Stimulated activated CD4-positive, alpha-beta T cell treated with anti-CD3 and anti-CD28 coated beads, Interleukin-12 subunit alpha, Interleukin-12 subunit beta, amount 100 ng/mL, for 24 hours (primary cell): Measurements from ENCODE around the gene AK8.

Experiments
- DNase-seq, 2 experiments: peaks; one replicate each; pipeline ENCODE4 v3.0.0-alpha.2; 2020; ENCODE audit warnings: low read depth in 2 of 2

The AK8 gene

DNA sequence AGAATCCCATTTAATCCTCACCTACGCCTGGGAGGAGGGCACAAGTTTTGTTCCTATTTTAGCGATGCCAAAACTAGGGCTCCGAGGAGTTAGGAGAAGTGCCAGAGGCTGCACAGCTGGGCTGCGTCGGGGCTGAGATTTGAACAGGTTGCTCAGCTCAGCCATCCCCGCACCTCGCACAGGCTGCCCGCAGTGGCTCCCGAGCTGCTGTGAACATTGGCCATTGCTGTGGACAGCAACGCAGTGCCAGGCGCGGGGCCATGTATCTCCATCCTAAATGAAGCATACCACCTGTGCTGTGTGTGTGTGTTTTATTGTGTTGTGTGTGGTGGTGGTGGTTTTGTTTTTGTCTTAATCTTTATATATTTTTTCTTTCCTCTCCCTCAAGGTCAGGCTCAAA is 52.0 kb downstream of the AK8 start:
- DNase-seq = no peak

DNA sequence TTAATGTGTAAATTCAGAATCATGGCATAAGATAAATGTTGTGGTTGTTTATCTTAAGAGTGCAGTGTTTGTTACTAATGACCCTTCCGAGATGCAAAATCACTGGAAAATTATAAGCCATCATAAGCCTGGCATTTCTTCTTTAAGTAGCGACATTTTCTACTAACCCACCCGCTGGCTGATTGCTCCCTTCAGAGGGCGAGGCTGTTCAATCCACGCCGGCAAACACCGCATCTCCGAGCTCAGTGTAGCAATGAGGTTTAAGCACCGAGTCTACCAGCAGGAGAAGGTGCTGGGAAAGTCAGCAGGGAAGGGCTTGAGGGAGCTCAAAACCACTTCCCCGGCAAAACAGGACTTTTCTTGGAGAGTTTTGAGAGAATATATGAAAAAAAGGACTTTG is 52.7 kb downstream of the AK8 start:
- DNase-seq = no peak

- DNase-seq = no peak
Measured at GRCh38 chr9:132824951-132825350, 53.1 kb downstream of the AK8 start.

DNA sequence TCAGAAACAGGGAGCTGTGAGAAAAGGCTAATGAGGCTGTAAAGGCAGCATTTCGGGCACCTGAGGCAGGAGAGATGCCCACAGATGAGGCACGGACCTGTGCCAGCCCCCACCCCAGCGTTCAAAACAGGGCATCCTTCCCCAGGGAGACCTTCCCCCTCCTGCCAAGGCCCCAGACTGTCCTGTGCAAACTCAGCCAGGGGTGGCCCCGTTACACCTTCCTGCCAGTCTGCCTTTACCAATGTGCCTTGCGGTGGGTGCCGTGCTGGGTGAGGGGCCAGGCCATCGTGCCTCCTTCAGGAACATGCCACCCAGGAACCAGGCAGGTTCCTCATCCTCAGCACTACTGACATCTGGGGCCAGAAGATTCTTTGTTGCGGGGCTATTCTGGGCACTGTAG is 53.9 kb downstream of the AK8 start:
- no peak for DNase-seq

- no peak for DNase-seq
Measured at GRCh38 chr9:132823370-132824145, 54.5 kb downstream of the AK8 start.

DNA sequence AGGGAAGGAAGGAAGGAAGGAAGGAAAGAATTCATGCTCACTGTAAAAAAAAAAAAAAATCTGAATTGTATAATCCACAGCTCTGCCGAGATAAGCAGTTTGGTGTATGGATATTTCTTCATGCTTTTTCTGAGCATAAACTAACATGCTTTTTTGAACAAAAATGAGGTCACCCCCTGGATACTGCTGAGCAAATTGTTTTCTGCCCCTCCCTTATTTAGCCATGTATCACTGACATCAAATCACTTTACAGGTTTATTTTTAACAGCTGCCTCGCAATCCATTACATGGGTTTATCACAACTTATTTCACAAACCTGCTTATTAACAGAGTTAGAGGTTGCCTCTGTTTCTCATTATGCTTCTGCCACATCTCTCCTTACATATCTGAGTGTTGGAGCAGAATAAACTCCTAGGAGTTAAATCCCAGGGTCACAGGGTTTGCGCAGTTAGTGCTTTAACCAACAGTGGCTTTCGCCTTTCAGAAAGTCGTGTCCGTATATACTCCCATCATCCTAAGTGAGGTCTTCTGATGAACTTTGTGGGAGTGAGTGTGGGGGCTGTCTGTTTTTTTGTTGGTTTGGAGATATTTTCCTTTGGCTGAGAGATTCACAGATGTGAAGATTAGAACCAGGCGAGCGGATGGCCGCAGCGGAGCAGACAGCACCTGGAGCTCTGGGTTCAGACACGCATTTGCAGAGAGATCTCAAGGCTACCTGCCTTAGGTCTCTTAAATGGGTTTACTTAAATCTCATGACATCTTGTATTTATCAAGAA is 57.7 kb downstream of the AK8 start:
- DNase-seq = no peak

DNA sequence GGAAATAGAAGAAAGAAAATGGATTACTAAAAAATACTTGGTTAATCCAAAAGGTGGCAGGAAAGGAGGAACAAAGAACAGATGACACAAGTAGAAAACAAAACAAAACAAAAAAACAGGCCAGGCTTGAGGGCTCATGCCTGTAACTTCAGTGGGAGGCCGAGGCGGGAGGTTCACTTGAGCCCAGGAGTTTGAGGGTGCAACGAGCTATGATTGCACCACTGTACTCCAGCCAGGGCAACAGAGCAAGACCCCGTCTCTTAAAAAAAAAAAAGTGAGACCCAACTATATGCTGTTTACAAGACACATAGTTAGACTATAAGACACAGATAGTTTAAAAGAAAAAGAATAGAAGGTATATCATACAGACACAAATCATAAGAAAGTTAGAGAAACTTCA is 59.5 kb downstream of the AK8 start:
- DNase-seq = no peak

GRCh38 chr9:132814937-132815336 is 63.1 kb downstream of the AK8 start:
- no peak for DNase-seq

- DNase-seq = no peak
Measured at GRCh38 chr9:132813115-132813771, 64.8 kb downstream of the AK8 start.

DNA sequence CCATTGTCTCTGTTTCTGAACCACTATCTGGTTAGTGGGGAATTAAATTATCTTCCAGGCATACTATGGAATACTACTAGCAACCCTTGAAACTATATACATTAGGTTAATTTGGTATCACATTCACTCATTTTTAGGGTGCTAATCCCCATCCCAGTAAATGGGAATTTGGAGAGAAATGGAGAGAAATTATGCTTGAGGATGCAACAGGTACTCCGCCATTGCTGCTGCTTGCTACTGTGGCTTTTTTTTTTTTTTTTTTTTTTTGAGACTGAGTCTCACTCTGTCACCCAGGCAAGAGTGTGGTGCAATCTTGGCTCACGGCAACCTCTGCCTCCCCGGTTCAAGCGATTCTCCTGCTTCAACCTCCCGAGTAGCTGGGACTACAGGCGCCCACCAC is 66.1 kb downstream of the AK8 start:
- DNase-seq = no peak

- DNase-seq = no peak
Measured at GRCh38 chr9:132810314-132810713, 67.8 kb downstream of the AK8 start.

DNA sequence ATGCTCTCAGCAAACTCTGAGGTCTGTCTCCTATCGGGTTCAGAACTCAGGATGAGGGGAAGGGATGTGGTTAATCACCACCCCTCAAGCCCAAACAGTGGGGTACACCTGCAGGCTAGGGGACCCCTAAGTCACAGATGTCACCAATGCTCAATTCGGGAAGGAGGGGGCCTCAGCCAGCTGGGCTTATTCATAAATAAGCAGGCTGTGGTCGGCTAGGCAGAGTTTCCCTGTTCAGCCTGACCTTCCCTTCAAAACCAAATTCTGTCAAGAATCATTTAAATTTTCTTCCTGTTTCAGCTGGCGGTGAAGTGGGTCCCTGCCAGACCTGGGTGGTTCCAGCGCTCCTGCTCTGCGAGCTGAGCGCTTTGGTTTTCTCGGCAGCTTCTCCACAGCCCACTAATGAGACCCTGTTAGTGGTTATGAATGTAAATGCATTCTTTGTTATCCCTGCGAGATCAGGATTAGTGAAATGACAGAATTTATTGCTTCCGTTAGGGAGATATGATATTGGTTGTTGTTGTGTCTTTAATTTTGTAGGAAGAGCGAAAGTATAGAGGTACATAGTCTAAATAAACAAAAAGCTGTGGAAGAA is 68.3 kb downstream of the AK8 start:
- DNase-seq = no peak

DNA sequence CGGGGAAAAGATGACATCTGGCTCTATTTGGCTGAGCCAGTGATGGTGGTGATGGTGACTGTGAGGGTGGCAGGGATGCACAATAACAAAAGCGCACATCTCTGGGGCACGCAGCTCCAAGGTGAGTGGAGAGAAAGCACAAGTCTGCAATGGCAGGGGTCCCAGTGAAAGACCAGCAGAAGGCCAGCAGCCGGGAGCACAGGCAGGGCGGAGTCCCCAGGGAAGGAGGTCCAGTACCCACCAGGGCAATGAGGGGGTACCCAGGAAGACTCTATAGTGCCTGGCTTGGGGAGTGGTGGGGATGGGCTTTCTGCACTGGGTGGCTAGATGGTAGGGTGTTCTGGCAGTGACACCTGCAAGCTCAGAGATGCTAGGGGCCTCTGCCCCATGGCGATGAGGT is 69.4 kb downstream of the AK8 start:
- no peak for DNase-seq

- DNase-seq = no peak
Measured at GRCh38 chr9:132806723-132807421, 71.2 kb downstream of the AK8 start.

GRCh38 chr9:132806306-132806705 is 71.8 kb downstream of the AK8 start:
- DNase-seq = no peak

DNA sequence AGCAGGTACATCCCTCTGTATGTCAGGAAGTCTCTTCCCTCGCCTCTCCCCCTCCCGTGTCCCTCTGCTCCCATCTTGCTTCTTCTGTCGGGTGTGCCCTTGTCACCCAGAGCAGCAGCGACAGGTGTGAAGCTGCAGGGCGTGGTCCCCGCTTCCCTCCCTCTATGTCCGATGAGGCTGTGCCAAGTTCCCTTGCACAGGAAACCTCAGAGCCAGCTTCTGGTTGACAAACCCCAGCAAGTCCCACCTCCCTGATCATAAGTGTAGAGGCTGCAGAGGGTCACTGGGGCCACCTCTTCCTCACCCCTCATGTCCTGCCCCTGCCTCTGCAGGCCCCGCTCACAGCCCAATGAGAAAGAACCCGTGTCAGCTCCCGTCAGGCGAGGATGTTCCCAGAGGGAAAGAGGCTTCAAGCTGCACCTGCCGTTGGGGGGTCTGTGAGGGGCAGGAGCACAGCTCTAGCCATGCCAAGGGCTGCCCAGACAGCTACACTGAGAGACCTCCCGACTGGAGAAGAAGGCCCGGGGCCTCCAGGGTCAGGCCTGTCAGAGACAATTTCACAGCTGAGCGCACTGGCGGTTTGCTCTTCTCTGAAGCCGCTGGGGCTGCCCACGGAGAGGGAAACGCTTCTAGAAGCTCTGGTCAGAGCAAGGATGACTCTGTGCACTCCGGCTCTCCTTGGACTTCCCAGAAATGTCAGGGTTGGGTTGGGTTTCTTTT is 73.3 kb downstream of the AK8 start:
- no peak for DNase-seq

DNA sequence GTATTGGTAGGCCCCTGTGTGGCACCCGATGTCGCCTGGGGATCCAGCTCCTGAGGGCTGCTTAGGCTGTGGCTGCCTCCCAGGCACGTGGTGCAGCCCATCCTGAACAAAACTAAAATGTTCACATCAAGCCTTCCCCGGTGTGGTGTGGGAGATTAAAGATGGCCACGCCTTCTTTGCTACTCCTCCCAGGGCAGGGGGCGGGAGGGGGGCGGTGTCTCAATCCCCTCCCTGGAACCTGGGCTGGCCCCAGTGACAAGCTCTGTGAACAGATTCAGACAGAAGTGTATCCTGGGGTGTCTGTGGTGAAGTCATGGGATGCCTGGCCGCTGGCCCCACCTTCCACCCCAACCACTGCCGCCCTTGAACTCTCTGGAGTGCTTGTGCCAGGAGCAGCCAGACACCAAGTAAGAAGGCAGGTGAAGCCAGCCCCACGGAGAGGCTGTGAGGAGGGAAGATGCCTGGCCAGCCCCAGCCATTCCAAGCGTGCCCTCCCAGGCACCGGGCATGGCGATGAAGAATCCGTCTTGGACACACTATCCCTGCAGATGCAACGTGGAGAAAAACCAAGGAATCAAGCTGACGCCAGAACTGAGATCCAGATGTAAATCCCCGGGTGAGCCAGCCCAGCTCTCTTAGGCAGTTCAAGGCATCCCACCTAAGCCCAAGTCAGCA is 75.8 kb downstream of the AK8 start:
- DNase-seq = no peak

DNA sequence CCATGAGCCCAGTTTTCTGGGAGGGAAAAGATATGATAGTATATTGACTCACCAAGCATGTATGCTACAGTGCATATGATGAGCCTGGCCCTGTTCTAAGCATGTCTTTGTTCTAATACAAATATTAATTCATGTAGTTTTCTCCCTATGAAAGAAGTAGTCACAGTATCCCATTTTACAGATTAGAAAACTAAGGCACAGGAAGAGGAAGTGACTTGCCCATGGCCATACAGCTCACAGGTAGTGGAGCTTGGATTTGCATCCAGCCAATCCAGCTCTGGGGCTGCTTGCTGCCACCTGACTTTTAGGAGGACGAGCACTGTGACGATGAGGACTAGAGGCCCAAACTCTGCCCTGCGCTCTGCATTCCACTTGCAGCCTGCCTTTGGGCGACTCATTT is 76.4 kb downstream of the AK8 start:
- no peak for DNase-seq

DNA sequence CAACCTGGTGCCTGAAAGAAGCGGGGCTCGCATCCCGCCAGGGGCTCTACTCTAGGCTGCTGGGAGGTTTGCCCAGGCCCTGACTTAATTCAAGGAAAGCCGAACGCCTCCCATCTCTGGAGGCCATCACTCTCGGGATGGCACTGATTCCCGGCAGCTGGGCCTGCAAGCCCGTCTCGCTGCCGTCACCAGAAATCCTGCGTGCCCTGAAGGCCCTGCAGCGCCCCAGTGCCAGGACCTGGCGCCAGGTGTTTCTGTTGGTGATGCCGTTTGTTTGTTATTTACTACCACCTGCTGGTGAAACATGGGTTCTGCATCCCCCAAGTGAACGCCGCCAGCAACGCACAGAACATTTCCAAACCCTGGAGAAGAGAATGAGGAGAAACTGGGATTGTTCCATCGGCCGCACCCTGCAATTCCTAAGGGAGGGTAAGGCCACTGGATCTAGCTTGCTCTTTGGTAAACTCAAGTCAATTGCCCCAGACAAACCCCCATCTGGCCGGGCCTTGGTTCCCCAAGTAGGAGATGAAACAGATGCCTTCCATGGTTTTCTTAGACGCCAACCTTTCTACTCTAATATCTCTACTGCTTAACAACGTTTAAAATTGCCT is 77.9 kb downstream of the AK8 start:
- peak; percentile 28 to 38 for DNase-seq
